Upper lobe of right lung (tissue), 1 donor: Measurements from ENCODE around the gene PDLIM4. TPM values are rescaled to one million over a fixed set of nuclear protein-coding genes. Genes with fewer than 3 reads are reported as not detected.

ENCODE experiments used
- ATAC-seq: fragments of 200-7000 bp; cut with Tn5 transposase; one replicate; pipeline ENCODE4 v1.9.1; 2020; ENCODE audit warnings: mild to moderate bottlenecking, moderate library complexity
- DNase-seq: peaks from one replicate; pipeline ENCODE4 v3.0.0-alpha.2; 2020
- H3K27ac ChIP-seq: fragments of 200-600 bp; one replicate; pipeline ENCODE4 v1.8.0; 2022
- H3K27me3 ChIP-seq: fragments of 200-600 bp; one replicate; pipeline ENCODE4 v1.8.0; 2022; ENCODE audit warnings: mild to moderate bottlenecking
- H3K36me3 ChIP-seq: fragments of 200-600 bp; one replicate; pipeline ENCODE4 v1.8.0; 2022
- H3K4me1 ChIP-seq: fragments of 200-600 bp; one replicate; pipeline ENCODE4 v1.8.0; 2022
- H3K4me3 ChIP-seq: fragments of 200-600 bp; one replicate; pipeline ENCODE4 v1.8.0; 2022; ENCODE audit warnings: mild to moderate bottlenecking
- H3K9me3 ChIP-seq: fragments of 200-600 bp; one replicate; pipeline ENCODE4 v1.8.0; 2022
- CTCF ChIP-seq: fragments of 200-600 bp; IDR thresholded peaks from one replicate; pipeline ENCODE4 v1.8.0; 2022; ENCODE audit warnings: antibody characterized with exemption
- intact Hi-C: fragments of 100-400 bp; cut with DNase I; formaldehyde crosslinking; loops from one replicate; pipeline ENCODE4 v1.11.0; 2022
- total RNA-seq: library from RNA; stranded (reverse); fragmentation: NEBNext Ultra II Directional; extraction: Animal tissue kit (Norgen Biotek cat#: 25700); gene quantifications from one replicate; pipeline ENCODE4 v1.2.1, GENCODE V29; 2021
- donor health status: DM: no; HTN: yes; CAD: no; lungs with severe emphysema.

PDLIM4 gene
- total RNA-seq, 1 donor from 2014 or later, result 7.4 TPM

GRCh38 chr5:132275367-132276220, 18.1 kb downstream of the PDLIM4 start:
- TF ChIP-seq CTCF, result no peak
- no peak overlapping the region for H3K27ac ChIP-seq
- no peaks in the 10 kb centered on the region for H3K36me3 ChIP-seq
- intact Hi-C loops, result no loop called here
- no peaks in the 10 kb centered on the region for H3K4me1 ChIP-seq
- no peaks in the 10 kb centered on the region for H3K27me3 ChIP-seq
- no peak overlapping the region for H3K4me3 ChIP-seq
- ATAC-seq (no peak), DNase-seq (no peak)
- H3K9me3 ChIP-seq, result no peaks in the 10 kb centered on the region

DNA sequence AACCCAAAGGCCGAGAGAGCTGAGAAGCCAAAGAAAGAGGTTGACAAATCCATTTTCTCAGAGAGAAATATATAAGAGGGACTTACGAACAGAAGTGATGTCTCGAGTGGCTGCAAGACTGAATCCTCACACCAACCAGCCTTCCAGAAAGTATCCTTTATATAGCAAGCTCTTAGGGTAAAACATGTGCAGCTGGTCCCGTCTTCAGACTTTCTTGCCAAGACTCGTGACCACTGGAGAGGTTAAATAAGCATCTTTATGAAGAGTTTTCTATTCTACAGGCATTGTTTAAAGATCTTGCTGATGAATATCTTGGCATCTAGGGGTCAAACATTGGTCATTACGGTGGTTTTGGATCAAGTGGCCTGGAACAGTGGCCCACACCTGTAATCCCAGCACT, 19.8 kb downstream of the PDLIM4 start:
- no peaks in the 10 kb centered on the region for H3K9me3 ChIP-seq
- no peak for ATAC-seq
- no peak for DNase-seq
- no peaks in the 10 kb centered on the region for H3K4me1 ChIP-seq
- H3K4me3 ChIP-seq, result no peak overlapping the region
- intact Hi-C loops, result no loop called here
- H3K27me3 ChIP-seq, result no peaks in the 10 kb centered on the region
- TF ChIP-seq CTCF, result no peak
- no peak overlapping the region for H3K27ac ChIP-seq
- H3K36me3 ChIP-seq, result no peaks in the 10 kb centered on the region

- ATAC-seq (peak; percentile 7), DNase-seq (no peak)
- no peaks in the 10 kb centered on the region for H3K36me3 ChIP-seq
- H3K4me1 ChIP-seq, result no peaks in the 10 kb centered on the region
- no peak overlapping the region for H3K27ac ChIP-seq
- no peaks in the 10 kb centered on the region for H3K9me3 ChIP-seq
- intact Hi-C loops, result no loop called here
- no peaks in the 10 kb centered on the region for H3K27me3 ChIP-seq
- H3K4me3 ChIP-seq, result no peak overlapping the region
- no peak for TF ChIP-seq CTCF
Measured at GRCh38 chr5:132277971-132278853, 20.7 kb downstream of the PDLIM4 start.

DNA sequence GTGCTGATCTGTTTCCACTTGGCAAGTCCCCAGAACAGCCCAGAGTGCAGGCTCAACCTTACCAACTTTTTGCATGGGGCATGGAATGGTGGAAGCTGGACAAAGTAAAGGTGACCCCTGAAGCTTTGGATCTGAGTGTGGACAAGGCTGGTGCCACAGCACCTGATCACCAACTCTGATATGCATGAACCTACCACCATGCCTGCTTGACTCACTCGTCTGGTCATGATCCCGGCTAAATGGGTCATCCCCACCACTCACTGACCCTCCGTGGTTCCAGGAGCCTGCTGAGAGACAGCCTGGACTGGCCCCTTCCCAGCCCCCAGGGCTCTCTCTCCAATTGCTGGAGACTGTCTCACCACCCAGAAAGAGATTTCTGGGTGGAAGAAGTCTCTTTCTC, 22.3 kb downstream of the PDLIM4 start:
- TF ChIP-seq CTCF, result no peak
- DNase-seq (no peak), ATAC-seq (peak; percentile 13)
- no peak overlapping the region for H3K27ac ChIP-seq
- intact Hi-C loops, result no loop called here
- no peaks in the 10 kb centered on the region for H3K27me3 ChIP-seq
- H3K4me1 ChIP-seq, result no peaks in the 10 kb centered on the region
- no peaks in the 10 kb centered on the region for H3K9me3 ChIP-seq
- no peak overlapping the region for H3K4me3 ChIP-seq
- H3K36me3 ChIP-seq, result no peaks in the 10 kb centered on the region

DNA sequence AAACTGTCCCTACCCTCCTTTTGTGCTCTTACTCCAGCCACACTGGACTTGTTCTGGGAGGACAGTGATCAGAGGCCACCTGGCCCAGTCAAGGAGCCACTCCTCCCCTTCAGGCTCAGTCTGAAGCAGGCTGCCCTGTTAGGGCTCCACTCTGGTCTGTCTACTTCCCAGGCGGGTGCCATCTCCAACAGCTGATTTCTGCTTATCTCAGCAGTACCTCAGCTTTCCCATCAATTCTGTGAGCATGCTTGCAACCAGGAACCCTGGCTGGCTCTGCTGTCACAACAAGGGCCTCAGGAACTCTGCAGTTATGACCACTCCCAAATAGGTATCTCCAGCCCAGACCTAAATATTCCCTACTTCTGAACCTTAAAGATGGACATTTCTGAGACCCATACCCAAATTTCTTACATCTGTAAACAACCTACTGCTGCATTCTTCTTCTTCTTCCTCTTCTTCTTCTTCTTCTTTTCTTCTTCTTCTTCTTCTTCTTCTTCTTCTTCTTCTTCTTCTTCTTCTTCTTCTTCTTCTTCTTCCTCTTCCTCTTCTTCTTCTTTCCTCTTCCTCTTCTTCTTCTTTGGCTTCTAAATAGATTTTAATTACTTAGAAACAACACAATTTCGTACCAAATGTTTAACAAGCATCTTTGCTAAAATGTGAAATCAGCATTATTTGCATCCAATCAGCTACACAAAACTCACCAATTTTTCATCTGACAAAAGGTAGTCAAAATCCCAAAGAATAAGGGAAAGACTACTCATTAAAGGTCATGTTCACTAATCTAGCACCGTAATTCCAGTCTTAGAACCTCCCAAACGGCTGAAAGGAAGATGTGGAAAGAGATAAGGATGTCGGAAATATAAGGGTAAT, 23.1 kb downstream of the PDLIM4 start:
- ATAC-seq, result peak; percentile 9
- Histone ChIP-seq H3K27me3 (no peaks in the 10 kb centered on the region), H3K36me3 (no peaks in the 10 kb centered on the region), H3K9me3 (no peaks in the 10 kb centered on the region), H3K4me3 (no peak overlapping the region), H3K4me1 (no peaks in the 10 kb centered on the region), H3K27ac (no peak overlapping the region)
- intact Hi-C loops, result no loop called here
- DNase-seq, result no peak
- TF ChIP-seq CTCF, result no peak
